HepG2 (cell line): ENCODE data around the gene KCTD15. TPM values are rescaled to one million over a fixed set of nuclear protein-coding genes. Genes with fewer than 3 reads are reported as not detected.

Experiments
- CCDC6 ChIP-seq: sonication (generic); formaldehyde crosslinking; IDR thresholded peaks from 2 replicates; pipeline ENCODE4 v1.8.1; 2022; ENCODE audit warnings: mild to moderate bottlenecking, missing genetic modification reagents, moderate library complexity
- GPN1 ChIP-seq: sonication (generic); formaldehyde crosslinking; IDR thresholded peaks from 2 replicates; pipeline ENCODE4 v1.5.1; 2020; ENCODE audit warnings: missing genetic modification reagents, borderline replicate concordance
- HOXA3 ChIP-seq: sonication (generic); formaldehyde crosslinking; IDR thresholded peaks from 2 replicates; pipeline ENCODE4 v1.5.0; 2020; ENCODE audit warnings: missing genetic modification reagents
- ISL2 ChIP-seq: sonication (generic); formaldehyde crosslinking; IDR thresholded peaks from 2 replicates; pipeline ENCODE4 v1.5.0; 2020; ENCODE audit warnings: missing genetic modification reagents
- KDM5B ChIP-seq: sonication (generic); formaldehyde crosslinking; IDR thresholded peaks from 2 replicates; pipeline ENCODE4 v1.4.0; 2020; ENCODE audit warnings: missing genetic modification reagents, mild to moderate bottlenecking, borderline replicate concordance
- NFE2L2 ChIP-seq: fragments of 150-350 bp; IDR thresholded peaks from 2 replicates; pipeline ENCODE4 v1.6.1; 2014; ENCODE audit warnings: low read length
- NR3C1 ChIP-seq: sonication (generic); formaldehyde crosslinking; IDR thresholded peaks from 2 replicates; pipeline ENCODE4 v1.4.0; 2020; ENCODE audit warnings: missing genetic modification reagents
- PHF20 ChIP-seq: sonication (generic); formaldehyde crosslinking; IDR thresholded peaks from 2 replicates; pipeline ENCODE4 v1.5.0; 2020; ENCODE audit warnings: mild to moderate bottlenecking, missing genetic modification reagents
- PHF21A ChIP-seq: sonication (generic); formaldehyde crosslinking; IDR thresholded peaks from 2 replicates; pipeline ENCODE4 v1.5.0; 2020; ENCODE audit warnings: mild to moderate bottlenecking, missing genetic modification reagents
- RFXANK ChIP-seq: IDR thresholded peaks from 2 replicates; pipeline ENCODE4 v1.6.1; 2016
- SMAD3 ChIP-seq: sonication (generic); formaldehyde crosslinking; IDR thresholded peaks from 2 replicates; pipeline ENCODE4 v1.4.0; 2020; ENCODE audit warnings: missing genetic modification reagents
- SP4 ChIP-seq: sonication (generic); formaldehyde crosslinking; IDR thresholded peaks from 2 replicates; pipeline ENCODE4 v1.8.1; 2023; ENCODE audit warnings: mild to moderate bottlenecking, missing genetic modification reagents
- SUZ12 ChIP-seq: fragments of 150-350 bp; IDR thresholded peaks from 2 replicates; pipeline ENCODE4 v1.6.1; 2014; ENCODE audit warnings: low read depth, low read length
- TBP ChIP-seq: sonication (generic); formaldehyde crosslinking; IDR thresholded peaks from 2 replicates; pipeline ENCODE4 v1.5.0; 2020; ENCODE audit warnings: missing genetic modification reagents
- ZKSCAN8 ChIP-seq: IDR thresholded peaks from 2 replicates; pipeline ENCODE4 v1.6.1; 2016; ENCODE audit warnings: borderline replicate concordance, missing genetic modification reagents, missing compliant biosample characterization
- ZNF335 ChIP-seq: sonication (generic); formaldehyde crosslinking; IDR thresholded peaks from 2 replicates; pipeline ENCODE4 v1.4.0; 2020; ENCODE audit warnings: missing genetic modification reagents
- ZNF674 ChIP-seq: sonication (generic); formaldehyde crosslinking; IDR thresholded peaks from 2 replicates; pipeline ENCODE4 v1.5.0; 2020; ENCODE audit warnings: low read depth, mild to moderate bottlenecking, missing genetic modification reagents
- polyA plus RNA-seq, 8 experiments: library from polyadenylated mRNA; depleted of rRNA in 3 of 8; stranded (reverse) in 7 of 8; unstranded in 1 of 8; fragments of >200 nt; fragmentation: Illumina TruSeq in 4 of 8; extraction: Trizol in 4 of 8; gene quantifications; 2 replicates each; pipeline versions ENCODE4 v1.2.1 to v1.2.3, GENCODE V29; 2011 to 2016; ENCODE audit warnings: low read depth in 4 of 8, missing spikeins in 1 of 8, mixed read lengths in 1 of 8; ENCODE audit not compliant: insufficient read depth in 1 of 8
- total RNA-seq, 5 experiments: library from RNA; depleted of rRNA; stranded (reverse); fragments of >200 nt; fragmentation: Illumina TruSeq; extraction: Trizol; gene quantifications; 2 replicates each; pipeline ENCODE4 v1.2.3, GENCODE V29; 2016; ENCODE audit warnings: low read depth in 1 of 5
- TF ChIP-seq, protein P1 (sequence below): sonication (generic); formaldehyde crosslinking; IDR thresholded peaks from 2 replicates; pipeline ENCODE4 v1.9.0; 2021; ENCODE audit warnings: mild to moderate bottlenecking, missing genetic modification reagents
- TF ChIP-seq, protein P2 (sequence below): sonication (generic); formaldehyde crosslinking; conservative IDR thresholded peaks from 2 replicates; pipeline ENCODE4 v1.4.0; 2020; ENCODE audit warnings: missing genetic modification reagents
- TF ChIP-seq, protein P3 (sequence below): sonication (generic); formaldehyde crosslinking; IDR thresholded peaks from 2 replicates; pipeline ENCODE4 v1.8.0; 2022; ENCODE audit warnings: missing genetic modification reagents, mild to moderate bottlenecking, moderate library complexity, borderline replicate concordance

KCTD15 gene
- total and polyA plus RNA-seq, 2 of the 13 experiments (the other 11 are each of a cell fraction or from before 2014, with no cell fraction given): 13.2 to 16.7 TPM

DNA sequence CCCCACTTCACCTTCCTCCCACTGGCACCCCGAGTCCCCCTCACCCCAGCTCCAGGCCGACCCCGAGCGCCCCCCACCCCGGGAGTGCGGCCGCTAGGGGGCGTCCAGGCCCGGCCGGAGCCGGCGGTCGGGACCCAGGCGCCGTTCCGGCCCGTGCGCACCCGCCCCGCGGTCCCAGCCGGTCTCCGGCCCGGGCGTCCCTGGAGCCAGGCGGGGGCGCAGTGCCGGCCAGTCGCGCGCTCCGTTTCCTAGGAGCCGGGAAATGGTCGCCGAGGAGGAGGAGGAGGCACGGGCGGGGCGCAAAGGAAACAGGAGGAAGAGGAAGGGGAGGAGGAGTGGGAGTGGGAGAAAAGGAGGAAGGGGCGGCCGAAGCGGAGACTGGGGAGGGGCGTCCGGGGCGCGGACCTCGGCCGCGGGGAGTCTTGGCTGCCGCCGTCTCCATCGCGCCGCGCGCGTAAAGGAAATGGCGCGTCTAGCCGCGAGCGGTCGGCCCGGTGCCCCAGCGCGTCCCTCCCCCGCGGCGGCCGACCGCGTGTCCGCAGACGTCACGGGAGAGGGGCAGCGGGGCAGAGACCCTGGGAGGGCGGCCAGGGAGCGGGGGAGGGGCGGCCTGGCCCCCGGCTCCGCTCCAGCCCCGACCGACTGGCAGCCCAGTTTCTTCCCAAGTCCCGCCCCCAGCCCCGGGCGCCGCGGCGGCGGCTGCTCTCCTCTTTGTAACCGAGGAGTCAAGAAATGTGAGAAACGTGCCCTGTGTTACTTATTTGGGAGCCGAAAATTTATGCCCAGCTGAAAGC lies 1.1 kb upstream of the KCTD15 start (continued):
- TF ChIP-seq, protein P1, sequence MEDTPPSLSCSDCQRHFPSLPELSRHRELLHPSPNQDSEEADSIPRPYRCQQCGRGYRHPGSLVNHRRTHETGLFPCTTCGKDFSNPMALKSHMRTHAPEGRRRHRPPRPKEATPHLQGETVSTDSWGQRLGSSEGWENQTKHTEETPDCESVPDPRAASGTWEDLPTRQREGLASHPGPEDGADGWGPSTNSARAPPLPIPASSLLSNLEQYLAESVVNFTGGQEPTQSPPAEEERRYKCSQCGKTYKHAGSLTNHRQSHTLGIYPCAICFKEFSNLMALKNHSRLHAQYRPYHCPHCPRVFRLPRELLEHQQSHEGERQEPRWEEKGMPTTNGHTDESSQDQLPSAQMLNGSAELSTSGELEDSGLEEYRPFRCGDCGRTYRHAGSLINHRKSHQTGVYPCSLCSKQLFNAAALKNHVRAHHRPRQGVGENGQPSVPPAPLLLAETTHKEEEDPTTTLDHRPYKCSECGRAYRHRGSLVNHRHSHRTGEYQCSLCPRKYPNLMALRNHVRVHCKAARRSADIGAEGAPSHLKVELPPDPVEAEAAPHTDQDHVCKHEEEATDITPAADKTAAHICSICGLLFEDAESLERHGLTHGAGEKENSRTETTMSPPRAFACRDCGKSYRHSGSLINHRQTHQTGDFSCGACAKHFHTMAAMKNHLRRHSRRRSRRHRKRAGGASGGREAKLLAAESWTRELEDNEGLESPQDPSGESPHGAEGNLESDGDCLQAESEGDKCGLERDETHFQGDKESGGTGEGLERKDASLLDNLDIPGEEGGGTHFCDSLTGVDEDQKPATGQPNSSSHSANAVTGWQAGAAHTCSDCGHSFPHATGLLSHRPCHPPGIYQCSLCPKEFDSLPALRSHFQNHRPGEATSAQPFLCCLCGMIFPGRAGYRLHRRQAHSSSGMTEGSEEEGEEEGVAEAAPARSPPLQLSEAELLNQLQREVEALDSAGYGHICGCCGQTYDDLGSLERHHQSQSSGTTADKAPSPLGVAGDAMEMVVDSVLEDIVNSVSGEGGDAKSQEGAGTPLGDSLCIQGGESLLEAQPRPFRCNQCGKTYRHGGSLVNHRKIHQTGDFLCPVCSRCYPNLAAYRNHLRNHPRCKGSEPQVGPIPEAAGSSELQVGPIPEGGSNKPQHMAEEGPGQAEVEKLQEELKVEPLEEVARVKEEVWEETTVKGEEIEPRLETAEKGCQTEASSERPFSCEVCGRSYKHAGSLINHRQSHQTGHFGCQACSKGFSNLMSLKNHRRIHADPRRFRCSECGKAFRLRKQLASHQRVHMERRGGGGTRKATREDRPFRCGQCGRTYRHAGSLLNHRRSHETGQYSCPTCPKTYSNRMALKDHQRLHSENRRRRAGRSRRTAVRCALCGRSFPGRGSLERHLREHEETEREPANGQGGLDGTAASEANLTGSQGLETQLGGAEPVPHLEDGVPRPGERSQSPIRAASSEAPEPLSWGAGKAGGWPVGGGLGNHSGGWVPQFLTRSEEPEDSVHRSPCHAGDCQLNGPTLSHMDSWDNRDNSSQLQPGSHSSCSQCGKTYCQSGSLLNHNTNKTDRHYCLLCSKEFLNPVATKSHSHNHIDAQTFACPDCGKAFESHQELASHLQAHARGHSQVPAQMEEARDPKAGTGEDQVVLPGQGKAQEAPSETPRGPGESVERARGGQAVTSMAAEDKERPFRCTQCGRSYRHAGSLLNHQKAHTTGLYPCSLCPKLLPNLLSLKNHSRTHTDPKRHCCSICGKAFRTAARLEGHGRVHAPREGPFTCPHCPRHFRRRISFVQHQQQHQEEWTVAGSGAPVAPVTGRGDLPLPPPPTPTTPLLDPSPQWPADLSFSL (CRISPR knock-in tag): peak; percentile 0; the same call in 1 of the 2 replicates
- peak; percentile 44 for TF ChIP-seq PHF21A (CRISPR knock-in tag)
- TF ChIP-seq ISL2: no peak
- TF ChIP-seq GPN1: no peak
- TF ChIP-seq ZNF674 (CRISPR knock-in tag): no peak
- peak; percentile 83 for TF ChIP-seq HOXA3 (CRISPR knock-in tag)
- peak; percentile 79 for TF ChIP-seq SP4
- TF ChIP-seq ZNF335 (CRISPR knock-in tag): no peak
- TF ChIP-seq, protein P2, sequence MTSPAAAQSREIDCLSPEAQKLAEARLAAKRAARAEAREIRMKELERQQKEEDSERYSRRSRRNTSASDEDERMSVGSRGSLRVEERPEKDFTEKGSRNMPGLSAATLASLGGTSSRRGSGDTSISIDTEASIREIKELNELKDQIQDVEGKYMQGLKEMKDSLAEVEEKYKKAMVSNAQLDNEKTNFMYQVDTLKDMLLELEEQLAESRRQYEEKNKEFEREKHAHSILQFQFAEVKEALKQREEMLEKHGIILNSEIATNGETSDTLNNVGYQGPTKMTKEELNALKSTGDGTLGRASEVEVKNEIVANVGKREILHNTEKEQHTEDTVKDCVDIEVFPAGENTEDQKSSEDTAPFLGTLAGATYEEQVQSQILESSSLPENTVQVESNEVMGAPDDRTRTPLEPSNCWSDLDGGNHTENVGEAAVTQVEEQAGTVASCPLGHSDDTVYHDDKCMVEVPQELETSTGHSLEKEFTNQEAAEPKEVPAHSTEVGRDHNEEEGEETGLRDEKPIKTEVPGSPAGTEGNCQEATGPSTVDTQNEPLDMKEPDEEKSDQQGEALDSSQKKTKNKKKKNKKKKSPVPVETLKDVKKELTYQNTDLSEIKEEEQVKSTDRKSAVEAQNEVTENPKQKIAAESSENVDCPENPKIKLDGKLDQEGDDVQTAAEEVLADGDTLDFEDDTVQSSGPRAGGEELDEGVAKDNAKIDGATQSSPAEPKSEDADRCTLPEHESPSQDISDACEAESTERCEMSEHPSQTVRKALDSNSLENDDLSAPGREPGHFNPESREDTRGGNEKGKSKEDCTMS (CRISPR knock-in tag): no peak
- TF ChIP-seq, protein P3, sequence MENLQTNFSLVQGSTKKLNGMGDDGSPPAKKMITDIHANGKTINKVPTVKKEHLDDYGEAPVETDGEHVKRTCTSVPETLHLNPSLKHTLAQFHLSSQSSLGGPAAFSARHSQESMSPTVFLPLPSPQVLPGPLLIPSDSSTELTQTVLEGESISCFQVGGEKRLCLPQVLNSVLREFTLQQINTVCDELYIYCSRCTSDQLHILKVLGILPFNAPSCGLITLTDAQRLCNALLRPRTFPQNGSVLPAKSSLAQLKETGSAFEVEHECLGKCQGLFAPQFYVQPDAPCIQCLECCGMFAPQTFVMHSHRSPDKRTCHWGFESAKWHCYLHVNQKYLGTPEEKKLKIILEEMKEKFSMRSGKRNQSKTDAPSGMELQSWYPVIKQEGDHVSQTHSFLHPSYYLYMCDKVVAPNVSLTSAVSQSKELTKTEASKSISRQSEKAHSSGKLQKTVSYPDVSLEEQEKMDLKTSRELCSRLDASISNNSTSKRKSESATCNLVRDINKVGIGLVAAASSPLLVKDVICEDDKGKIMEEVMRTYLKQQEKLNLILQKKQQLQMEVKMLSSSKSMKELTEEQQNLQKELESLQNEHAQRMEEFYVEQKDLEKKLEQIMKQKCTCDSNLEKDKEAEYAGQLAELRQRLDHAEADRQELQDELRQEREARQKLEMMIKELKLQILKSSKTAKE (CRISPR knock-in tag): 0 out of 2 replicates have a peak, but pooled peaks have one; percentile 17
- no peak for TF ChIP-seq ZKSCAN8 (CRISPR knock-in tag)
- TF ChIP-seq PHF20 (CRISPR knock-in tag): no peak; the same call in 1 of the 2 replicates
- no peak; the same call in 1 of the 2 replicates for TF ChIP-seq SMAD3 (CRISPR knock-in tag)
- TF ChIP-seq RFXANK (CRISPR knock-in tag): no peak
- TF ChIP-seq KDM5B (CRISPR knock-in tag): peak; percentile 42; the same call in 1 of the 2 replicates
- no peak for TF ChIP-seq NR3C1 (CRISPR knock-in tag)
- no peak for TF ChIP-seq SUZ12
- no peak for TF ChIP-seq NFE2L2
- TF ChIP-seq CCDC6 (CRISPR knock-in tag): peak; percentile 68
- TF ChIP-seq TBP (CRISPR knock-in tag): no peak
